GM12878 (cell line): ENCODE data around the gene CNIH1. TPM values are rescaled to one million over a fixed set of nuclear protein-coding genes. Genes with fewer than 3 reads are reported as not detected.

Source experiments
- ATAC-seq: fragments of 200-7000 bp; cut with Tn5 transposase; 3 replicates; pipeline ENCODE4 v1.9.1; 2020; ENCODE audit warnings: mild to moderate bottlenecking, moderate library complexity
- BruUV-seq: library from RNA; stranded (reverse); fragments of 400-500 nt; replicated peaks from 2 replicates; lab custom pipeline; 2021; lab: Mats Ljungman, UMichigan
- CTCF ChIA-PET: fragments of 300-600 bp; sonication (Branson Sonifier 250); formaldehyde crosslinking; extraction: SDS; loops from one replicate; lab custom pipeline; 2021; ENCODE audit warnings: inconsistent platforms; lab: Yijun Ruan, JAX
- POLR2A ChIA-PET: fragments of 350-600 bp; formaldehyde crosslinking; extraction: SDS; loops from one replicate; lab custom pipeline; 2021; ENCODE audit warnings: inconsistent platforms; lab: Charles Lee
- RAD21 ChIA-PET: fragments of 300-600 bp; sonication (Branson Sonifier 250); formaldehyde crosslinking; loops from one replicate; lab custom pipeline; 2023; ENCODE audit warnings: antibody characterized with exemption; ENCODE audit not compliant: unreplicated experiment; lab: Charles Lee
- SMC1A ChIA-PET: fragments of 300-600 bp; sonication (Branson Sonifier 250); formaldehyde crosslinking; loops from one replicate; lab custom pipeline; 2023; ENCODE audit not compliant: unreplicated experiment, uncharacterized antibody; lab: Charles Lee
- DNase-seq: peaks from one replicate; pipeline ENCODE4 v3.0.0-alpha.2; 2011; ENCODE audit warnings: low read depth, low spot score
- FAIRE-seq: peaks from 3 replicates; lab custom pipeline; 2011; peaks lifted over from hg19 to GRCh38; lab: Jason Lieb, UNC
- H2AFZ ChIP-seq: 2 replicates; pipeline ENCODE4 v1.6.0; 2011; ENCODE audit warnings: low read depth, low read length, control low read depth; ENCODE audit not compliant: control insufficient read depth
- H3K27ac ChIP-seq: 2 replicates; pipeline ENCODE4 v1.5.1; 2011; ENCODE audit warnings: control low read depth; ENCODE audit not compliant: control insufficient read depth, insufficient read depth
- H3K27me3 ChIP-seq, 2 experiments: replicated peaks in 1 of 2; 2 replicates each; pipeline versions ENCODE4 v1.6.0 to v1.6.1; 2011; ENCODE audit warnings: low read length in 1 of 2; ENCODE audit not compliant: control insufficient read depth in 2 of 2, insufficient read depth in 2 of 2
- H3K36me3 ChIP-seq, 2 experiments: 2 replicates each; pipeline ENCODE4 v1.5.1; 2011; ENCODE audit warnings: low read length in 1 of 2; ENCODE audit not compliant: control insufficient read depth in 2 of 2, insufficient read depth in 2 of 2
- H3K4me1 ChIP-seq: 2 replicates; pipeline ENCODE4 v1.6.1; 2011; ENCODE audit warnings: mild to moderate bottlenecking, low read length, moderate library complexity, mixed read lengths; ENCODE audit not compliant: control insufficient read depth, insufficient read depth
- H3K4me2 ChIP-seq: 2 replicates; pipeline ENCODE4 v1.6.0; 2011; ENCODE audit warnings: control low read depth; ENCODE audit not compliant: control insufficient read depth, insufficient read depth
- H3K4me3 ChIP-seq: fragments of 200-600 bp; sonication (generic); 2 replicates; pipeline ENCODE4 v1.5.1; 2016
- H3K79me2 ChIP-seq: 2 replicates; pipeline ENCODE4 v1.6.0; 2011; ENCODE audit warnings: low read length; ENCODE audit not compliant: control insufficient read depth, insufficient read depth
- H3K9ac ChIP-seq: 2 replicates; pipeline ENCODE4 v1.8.0; 2011; ENCODE audit warnings: low read length, control low read depth, mixed read lengths; ENCODE audit not compliant: control insufficient read depth, insufficient read depth
- H3K9me3 ChIP-seq: replicated peaks from 3 replicates; pipeline ENCODE4 v1.5.1; 2011; ENCODE audit warnings: mild to moderate bottlenecking, low read length; ENCODE audit not compliant: control insufficient read depth, insufficient read depth
- H4K20me1 ChIP-seq: 2 replicates; pipeline ENCODE4 v1.6.0; 2011; ENCODE audit not compliant: control insufficient read depth, insufficient read depth
- ATF2 ChIP-seq: IDR thresholded peaks from 2 replicates; pipeline ENCODE4 v1.6.1; 2012; ENCODE audit warnings: low read length, inconsistent platforms
- DPF2 ChIP-seq: fragments of 450-650 bp; IDR thresholded peaks from 2 replicates; pipeline ENCODE4 v1.6.1; 2017; ENCODE audit warnings: mild to moderate bottlenecking
- GABPA ChIP-seq: IDR thresholded peaks from 2 replicates; pipeline ENCODE4 v1.6.1; 2014; ENCODE audit warnings: antibody characterized with exemption, low read depth, mild to moderate bottlenecking, inconsistent platforms
- PAX8 ChIP-seq: fragments of 450-650 bp; IDR thresholded peaks from 2 replicates; pipeline ENCODE4 v1.6.1; 2017; ENCODE audit warnings: mild to moderate bottlenecking, moderate library complexity
- YY1 ChIP-seq: IDR thresholded peaks from 2 replicates; pipeline ENCODE4 v1.6.1; 2011; ENCODE audit warnings: low read depth, mild to moderate bottlenecking, low read length
- ZBTB40 ChIP-seq: fragments of 450-650 bp; IDR thresholded peaks from 2 replicates; pipeline ENCODE4 v1.6.1; 2016; ENCODE audit warnings: mild to moderate bottlenecking, moderate library complexity, borderline replicate concordance
- WGBS: methylation state at CpG from one replicate; pipeline ENCODE4 v1.1.6; 2016; ENCODE audit warnings: low lambda C conversion rate; ENCODE audit not compliant: insufficient replicate concordance, insufficient coverage; ENCODE audit errors: missing lambda C conversion rate; 5-methylcytosine and 5-hydroxymethylcytosine counted together
- in situ Hi-C: fragments of 300-500 bp; cut with MboI; formaldehyde crosslinking; loops from 9 replicates; pipeline ENCODE4 v1.14.3; 2018; ENCODE audit warnings: mixed read lengths
- intact Hi-C: fragments of 100-400 bp; cut with micrococcal nuclease; formaldehyde crosslinking; loops from one replicate; pipeline ENCODE4 v1.14.2; 2022; ENCODE audit not compliant: unreplicated experiment
- polyA plus RNA-seq, 11 experiments: library from polyadenylated mRNA; depleted of rRNA in 4 of 11; unstranded in 6 of 11; stranded (reverse) in 5 of 11; fragments of >200 nt; fragmentation: Nextera tagmentation in 4 of 11; fragmentation: Illumina TruSeq in 1 of 11; extraction: Ambion mirVana in 4 of 11; extraction: Trizol in 1 of 11; gene quantifications; 1 replicate in 1 of 11; 2 replicates in 10 of 11; pipeline versions ENCODE4 v1.2.1 to v1.2.3, GENCODE V29; 2011 to 2016; ENCODE audit warnings: inconsistent platforms in 2 of 11, missing spikeins in 2 of 11, low read depth in 1 of 11
- total RNA-seq, 4 experiments: library from RNA; depleted of rRNA in 3 of 4; stranded (reverse); fragments of >200 nt in 3 of 4; fragmentation: Illumina TruSeq in 1 of 4; extraction: Trizol in 1 of 4; gene quantifications; 2 replicates each; pipeline versions ENCODE4 v1.2.1 to v1.2.3, GENCODE V29; 2013 to 2021

Gene CNIH1
- total and polyA plus RNA-seq, 10 of the 15 experiments (the other 5 are each of a cell fraction or from before 2014, with no cell fraction given), result 48.9 to 274 (median 110) TPM

- CTCF ChIA-PET, result interaction anchor here (0.9 kb wide), 1 partner anchor 12 kb away, joined by 3 read pairs; no protein-coding TSS in a partner anchor
Observed at GRCh38 chr14:54447231-54447692, 6.1 kb upstream of the CNIH1 start.

More at GRCh38 chr14:54447231-54447692, 6.1 kb upstream of the CNIH1 start:
- no TSS peak for BruUV-seq
- Histone ChIP-seq H3K4me3 (no peak overlapping the region), H3K27ac (no peak overlapping the region), H3K36me3 (no peaks in the 10 kb centered on the region), H3K9me3 (no peaks in the 10 kb centered on the region; the same call in 2 of the 3 replicates), H3K27me3 (no peaks in the 10 kb centered on the region), H3K4me1 (peaks cover 3% of the 10 kb centered on the region; the same call in 1 of the 2 replicates), H3K79me2 (no peaks in the 10 kb centered on the region), H3K4me2 (no peak overlapping the region), H4K20me1 (no peaks in the 10 kb centered on the region), H2AFZ (no peak overlapping the region), H3K9ac (no peak overlapping the region)
- ATAC-seq (no peak), FAIRE-seq (no peak), DNase-seq (no peak)
- in situ Hi-C loops, result no loop called here
- POLR2A ChIA-PET, result interaction anchor here (0.6 to 0.8 kb wide), 3 partner anchors 50 to 1107 kb away, joined by 3 read pairs; no protein-coding TSS in a partner anchor
- SMC1A ChIA-PET, result interaction anchor here (0.6 to 1.2 kb wide), 2 partner anchors 40 to 99 kb away, joined by 3 read pairs; no protein-coding TSS in a partner anchor
- RAD21 ChIA-PET, result interaction anchor here (0.6 kb wide), 1 partner anchor 117 kb away, joined by 3 read pairs; no protein-coding TSS in a partner anchor
- WGBS, result 96% methylated on average over 8 of the region's 8 CpGs
- intact Hi-C loops, result no loop called here
- TF ChIP-seq DPF2 (no peak), PAX8 (no peak), ATF2 (no peak), YY1 (no peak), ZBTB40 (no peak), GABPA (no peak)
